GM21381 (cell line): Measurements from ENCODE around the gene TGDS.
"Not testable (repeated sequence)": the region's sequence is repeated elsewhere in the genome, so short reads cannot be mapped to it uniquely, and the experiment has no call there.

Source experiments
- ATAC-seq: cut with Tn5 transposase; IDR thresholded peaks from one replicate; pipeline ENCODE4 v1.9.1; 2021; ENCODE audit warnings: mild to moderate bottlenecking, moderate library complexity; ENCODE audit not compliant: unreplicated experiment

TGDS gene

DNA sequence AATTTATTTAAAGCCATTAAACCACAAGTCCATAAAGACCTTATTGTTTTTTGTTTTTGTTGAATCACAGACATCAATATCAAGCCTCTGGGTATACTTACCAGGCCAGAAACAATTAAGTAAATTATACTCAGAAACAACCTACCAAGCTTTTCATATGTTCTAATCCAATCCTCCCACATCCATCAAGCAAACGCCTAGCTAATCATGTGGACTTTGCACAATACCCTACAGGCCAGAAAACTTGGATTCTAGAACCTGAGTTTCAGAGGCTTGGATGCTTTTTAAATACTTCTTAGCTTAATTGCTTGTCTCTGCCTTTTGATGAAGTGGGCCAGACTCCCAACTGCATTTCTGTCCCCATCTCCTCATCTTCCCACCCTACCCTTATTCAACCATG, 39.9 kb downstream of the TGDS start:
- ATAC-seq, result no peak

DNA sequence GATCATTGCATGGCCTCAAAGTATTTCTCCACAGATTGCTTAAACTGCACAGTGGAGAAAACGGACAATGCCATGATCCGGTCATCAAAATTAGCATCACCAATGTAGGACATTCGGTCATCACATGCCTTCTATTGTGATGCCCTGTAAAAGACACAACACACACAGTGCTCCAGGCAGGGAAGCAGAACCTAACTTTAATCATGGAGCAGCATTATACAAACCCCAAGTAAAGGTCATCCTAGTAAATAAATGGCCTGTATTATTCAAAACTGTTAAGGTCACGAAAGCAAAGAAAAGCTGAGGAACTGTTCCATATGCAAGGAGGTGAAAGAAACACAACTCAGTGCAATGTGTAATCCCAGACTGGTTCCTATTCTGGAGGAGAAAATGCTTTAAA, 42.2 kb downstream of the TGDS start:
- ATAC-seq, result no peak

DNA sequence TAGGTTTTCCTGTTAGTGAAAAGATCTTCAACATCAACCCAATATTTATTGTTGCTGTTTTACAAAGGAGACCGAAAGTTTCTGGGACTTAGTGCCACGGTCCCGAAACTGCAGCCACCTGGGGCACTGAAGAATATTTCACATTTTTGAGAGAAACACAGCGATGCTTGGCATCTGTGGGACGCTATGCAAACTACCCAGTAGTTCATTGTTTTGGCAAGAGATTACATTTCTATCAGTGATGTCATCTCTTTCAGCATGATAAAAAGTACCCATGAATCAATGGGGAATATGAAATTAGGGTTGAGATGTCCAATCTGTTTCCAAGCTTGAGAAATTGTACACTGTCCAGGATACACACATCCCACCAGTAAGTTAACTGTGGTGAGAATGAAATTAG, 43.9 kb downstream of the TGDS start:
- no peak for ATAC-seq

DNA sequence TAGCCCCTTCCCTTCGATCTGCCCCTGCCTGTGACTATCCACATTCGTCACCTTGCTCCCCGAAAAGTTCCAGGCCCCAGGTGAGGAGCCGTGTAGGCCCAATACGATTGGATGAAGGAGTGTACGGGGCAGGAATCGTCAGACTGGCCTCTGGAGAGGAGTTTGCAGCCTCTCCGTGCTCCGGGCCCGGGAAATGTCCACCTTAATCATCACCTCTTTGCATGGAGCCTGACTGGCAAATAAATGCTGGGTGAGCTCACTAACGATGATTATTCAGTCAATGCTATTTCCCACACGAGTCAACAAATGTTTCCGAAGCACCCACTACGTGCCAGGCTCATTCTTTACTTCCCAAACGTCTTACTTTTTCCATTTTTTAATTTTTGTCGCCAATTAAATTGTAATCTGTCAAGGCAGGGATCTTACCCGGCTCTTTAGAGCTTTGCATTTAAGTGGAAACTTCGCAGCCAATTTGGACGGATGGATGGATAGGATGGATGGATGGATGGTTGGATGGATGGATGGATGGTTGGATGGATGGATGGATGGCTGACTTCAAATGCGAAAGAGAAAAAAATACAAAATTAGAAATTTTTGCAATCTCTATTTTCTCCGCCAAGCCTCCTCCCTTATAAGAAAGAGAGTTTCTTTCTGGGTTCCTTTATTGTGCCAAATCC, 45.8 kb downstream of the TGDS start:
- peak; percentile 14 for ATAC-seq

DNA sequence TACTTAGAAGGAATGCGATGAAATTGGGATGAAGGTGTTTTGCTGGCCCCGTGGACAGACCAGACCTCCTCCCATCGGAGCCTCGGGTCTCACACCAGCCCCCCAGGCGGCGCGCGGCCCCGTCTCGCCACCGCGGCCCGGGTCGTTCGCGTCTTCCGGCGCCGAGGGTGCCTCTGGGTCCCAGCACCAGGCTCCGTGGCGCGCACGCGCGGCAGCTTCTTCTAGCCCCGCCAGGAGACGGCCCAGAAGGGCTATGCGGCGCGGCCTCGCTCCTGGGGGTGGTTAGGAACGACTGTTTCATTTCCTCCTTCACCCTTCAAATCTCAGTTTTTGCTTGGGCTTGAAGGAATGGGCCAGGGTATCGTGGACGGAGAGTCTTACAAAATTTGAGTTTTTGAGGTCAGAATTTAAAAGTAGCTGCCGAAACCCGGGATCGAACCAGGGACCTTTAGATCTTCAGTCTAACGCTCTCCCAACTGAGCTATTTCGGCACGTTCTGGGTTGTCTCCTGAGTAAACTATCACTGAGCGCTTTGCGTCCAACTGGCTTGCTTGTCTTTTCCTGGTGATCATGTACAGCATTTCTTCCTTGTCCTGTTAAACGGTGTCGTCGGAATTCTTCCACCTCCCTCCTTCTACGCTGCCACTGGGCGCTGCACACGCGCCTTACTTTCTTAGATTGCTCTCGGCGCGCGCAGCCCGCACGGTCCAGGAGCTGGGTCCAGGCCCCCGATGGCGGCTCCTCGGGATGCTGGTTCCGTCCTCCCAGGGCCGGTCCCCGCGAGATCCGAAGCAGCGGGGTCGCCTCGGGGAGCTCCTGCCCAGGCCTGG, 46.5 kb downstream of the TGDS start:
- ATAC-seq, result peak; percentile 88

GRCh38 chr13:94548821-94549231, 47.1 kb downstream of the TGDS start:
- ATAC-seq, result peak; percentile 50

GRCh38 chr13:94548382-94548781, 47.6 kb downstream of the TGDS start:
- no peak for ATAC-seq

- ATAC-seq, result no peak
Measured at GRCh38 chr13:94546061-94546839, 49.7 kb downstream of the TGDS start.

DNA sequence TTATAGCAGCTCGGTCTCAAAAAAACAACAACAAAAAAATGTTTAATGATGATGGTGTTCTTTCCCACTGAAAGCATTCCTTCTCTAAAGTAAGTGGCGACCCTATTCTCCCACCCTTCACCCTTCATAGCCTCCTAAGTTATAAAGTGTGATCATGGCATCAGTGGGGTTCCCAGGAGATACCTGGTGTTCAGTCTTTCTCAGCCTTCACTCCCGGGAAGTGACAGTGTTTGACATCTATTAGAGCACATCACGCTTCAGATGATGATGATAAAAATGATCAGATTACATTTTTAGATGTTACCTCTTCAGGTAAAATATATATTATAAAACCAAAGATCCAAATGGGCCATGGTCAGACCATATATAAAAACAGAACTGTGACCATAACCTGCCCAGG, 51.0 kb downstream of the TGDS start:
- no peak for ATAC-seq

- no peak for ATAC-seq
Measured at GRCh38 chr13:94542917-94543316, 53.0 kb downstream of the TGDS start.

GRCh38 chr13:94537740-94538630, 58.0 kb downstream of the TGDS start:
- no peak for ATAC-seq

- no peak for ATAC-seq
Measured at GRCh38 chr13:94535775-94536174, 60.2 kb downstream of the TGDS start.

GRCh38 chr13:94535231-94535630, 60.7 kb downstream of the TGDS start:
- no peak for ATAC-seq

DNA sequence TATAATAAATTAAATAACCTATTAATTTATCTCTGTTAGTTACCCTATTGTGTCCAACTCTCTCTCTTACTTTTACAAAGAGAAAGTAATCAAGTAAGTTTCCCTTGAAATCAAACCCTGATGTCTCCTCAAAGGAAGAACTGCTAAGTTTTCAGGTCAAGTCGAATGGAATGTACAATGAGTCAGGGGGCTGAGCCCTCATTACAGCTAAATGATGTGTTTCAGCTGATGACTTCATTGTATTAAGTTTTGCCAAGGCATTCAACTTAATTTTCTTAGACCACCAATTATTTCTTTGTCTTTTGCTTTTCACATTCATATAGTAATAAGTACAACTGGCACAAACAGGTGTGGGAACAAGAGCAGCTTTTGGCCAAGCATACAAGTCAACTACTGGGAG, 61.8 kb downstream of the TGDS start:
- ATAC-seq, result no peak

DNA sequence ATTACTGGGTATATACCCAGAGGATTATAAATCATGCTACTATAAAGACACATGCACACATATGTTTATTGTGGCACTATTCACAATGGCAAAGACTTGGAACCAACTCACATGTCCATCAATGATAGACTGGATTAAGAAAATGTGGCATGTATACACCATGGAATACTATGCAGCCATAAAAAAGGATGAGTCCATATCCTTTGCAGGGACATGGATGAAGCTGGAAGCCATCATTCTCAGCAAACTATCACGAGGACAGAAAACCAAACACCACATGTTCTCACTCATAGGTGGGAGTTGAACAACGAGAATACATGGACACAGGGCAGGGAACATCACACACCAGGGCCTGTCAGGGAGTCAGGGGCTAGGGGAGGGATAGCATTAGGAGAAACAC, 63.7 kb downstream of the TGDS start:
- not testable (repeated sequence) for ATAC-seq

DNA sequence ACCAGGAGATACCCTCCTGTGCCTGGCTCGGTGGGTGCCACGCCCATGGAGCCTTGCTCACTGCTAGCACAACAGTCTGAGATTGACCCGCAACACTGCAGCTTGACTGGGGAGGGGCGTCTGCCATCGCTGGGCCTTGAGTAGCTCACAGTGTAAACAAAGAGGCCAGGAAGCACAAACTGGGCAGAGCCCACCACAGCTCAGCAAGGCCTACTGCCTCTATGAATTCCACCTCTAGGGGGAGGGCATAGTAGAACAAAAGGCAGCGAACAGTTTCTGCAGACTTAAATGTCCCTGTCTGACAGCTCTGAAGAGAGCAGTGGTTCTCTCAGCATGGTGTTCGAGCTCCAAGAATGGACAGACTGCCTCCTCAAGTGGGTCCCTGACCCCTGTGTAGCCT, 69.0 kb downstream of the TGDS start:
- not testable (repeated sequence) for ATAC-seq

DNA sequence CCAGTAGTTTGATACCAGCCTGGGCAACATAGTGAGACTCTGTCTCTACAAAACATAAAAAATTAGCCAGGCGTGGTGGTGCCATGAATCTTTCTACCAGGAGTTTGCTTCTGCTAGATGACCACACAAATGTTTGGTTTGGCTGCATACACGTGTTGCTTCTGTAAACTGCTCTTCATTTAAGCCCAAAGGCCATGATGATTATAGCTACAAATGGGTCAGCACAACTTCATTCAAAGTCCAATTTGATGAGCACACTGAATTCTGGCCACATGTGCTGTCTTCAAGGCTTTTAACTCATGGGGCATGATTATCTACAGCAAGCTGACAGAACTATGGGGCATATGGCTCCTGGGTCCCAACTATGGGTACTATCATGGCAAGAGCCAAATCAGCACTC, 70.2 kb downstream of the TGDS start:
- no peak for ATAC-seq

DNA sequence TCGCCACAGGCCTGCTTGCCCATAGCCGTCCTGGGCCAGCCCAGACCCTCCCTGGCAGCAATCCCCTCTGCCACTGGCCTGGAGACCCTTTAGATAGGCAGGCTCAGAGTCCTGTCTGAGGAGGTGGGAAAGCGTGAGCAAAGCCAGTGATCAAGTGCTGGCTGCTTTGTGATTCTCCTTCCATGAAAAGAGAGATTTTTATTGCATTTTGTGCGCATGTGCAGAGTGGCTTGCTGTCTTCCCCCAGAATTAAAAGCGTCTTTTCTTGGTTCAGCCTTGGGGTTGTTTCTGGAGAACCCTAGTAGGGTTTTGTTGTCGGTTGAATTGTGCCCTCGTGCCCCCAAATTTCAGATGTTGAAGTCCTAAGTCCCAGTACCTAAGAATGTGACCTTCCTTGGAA, 71.5 kb downstream of the TGDS start:
- no peak for ATAC-seq
